Upper lobe of right lung (tissue), 1 donor: ENCODE data around the gene ZNF519. TPM values are rescaled to one million over a fixed set of nuclear protein-coding genes. Genes with fewer than 3 reads are reported as not detected.

ENCODE experiments used
- ATAC-seq: fragments of 200-7000 bp; cut with Tn5 transposase; one replicate; pipeline ENCODE4 v1.9.1; 2020; ENCODE audit warnings: mild to moderate bottlenecking, moderate library complexity
- DNase-seq: peaks from one replicate; pipeline ENCODE4 v3.0.0-alpha.2; 2020
- H3K27ac ChIP-seq: fragments of 200-600 bp; one replicate; pipeline ENCODE4 v1.8.0; 2022
- H3K27me3 ChIP-seq: fragments of 200-600 bp; one replicate; pipeline ENCODE4 v1.8.0; 2022; ENCODE audit warnings: mild to moderate bottlenecking
- H3K36me3 ChIP-seq: fragments of 200-600 bp; one replicate; pipeline ENCODE4 v1.8.0; 2022
- H3K4me1 ChIP-seq: fragments of 200-600 bp; one replicate; pipeline ENCODE4 v1.8.0; 2022
- H3K4me3 ChIP-seq: fragments of 200-600 bp; one replicate; pipeline ENCODE4 v1.8.0; 2022; ENCODE audit warnings: mild to moderate bottlenecking
- H3K9me3 ChIP-seq: fragments of 200-600 bp; one replicate; pipeline ENCODE4 v1.8.0; 2022
- intact Hi-C: fragments of 100-400 bp; cut with DNase I; formaldehyde crosslinking; loops from one replicate; pipeline ENCODE4 v1.11.0; 2022
- total RNA-seq: library from RNA; stranded (reverse); fragmentation: NEBNext Ultra II Directional; extraction: Animal tissue kit (Norgen Biotek cat#: 25700); gene quantifications from one replicate; pipeline ENCODE4 v1.2.1, GENCODE V29; 2021
- TF ChIP-seq, protein P1 (sequence below): fragments of 200-600 bp; IDR thresholded peaks from one replicate; pipeline ENCODE4 v1.8.0; 2022; ENCODE audit warnings: antibody characterized with exemption
- donor health status: DM: no; HTN: yes; CAD: no; lungs with severe emphysema.

Gene ZNF519
- total RNA-seq, 1 donor from 2014 or later: 5.7 TPM

DNA sequence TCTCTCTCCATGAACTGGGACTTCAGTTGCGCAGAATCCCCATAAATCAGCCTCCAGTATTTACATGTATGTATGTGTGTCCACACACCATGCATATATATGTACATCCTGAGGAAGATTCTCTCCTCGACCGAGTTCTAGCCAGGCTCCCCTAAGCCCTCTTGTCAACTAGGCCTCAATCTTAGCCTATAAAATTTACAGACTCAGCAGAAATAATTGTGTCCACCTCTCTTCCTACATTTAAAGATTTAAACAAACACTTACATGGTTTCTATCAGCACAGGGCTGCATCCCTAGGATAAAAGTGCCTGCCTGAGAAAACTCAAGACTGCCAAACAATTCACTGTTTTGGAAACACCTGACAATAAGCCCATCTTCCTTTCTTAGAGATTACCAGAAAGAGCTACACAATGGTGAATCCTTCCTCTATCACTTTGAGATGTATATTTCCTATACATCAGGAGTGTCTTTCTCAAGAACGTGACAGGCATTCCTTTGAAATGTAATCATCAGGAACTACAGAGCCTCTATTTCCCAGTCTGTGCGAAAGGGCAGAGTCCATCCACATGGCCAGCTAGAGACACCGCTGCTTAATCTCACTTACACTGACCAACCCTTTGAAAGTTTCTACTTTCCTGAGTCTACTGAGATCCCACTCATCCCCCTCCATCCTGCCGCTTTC, 39.5 kb downstream of the ZNF519 start:
- no peaks in the 10 kb centered on the region for H3K27me3 ChIP-seq
- H3K36me3 ChIP-seq: no peaks in the 10 kb centered on the region
- DNase-seq: no peak
- no peaks in the 10 kb centered on the region for H3K9me3 ChIP-seq
- ATAC-seq: no peak
- no peaks in the 10 kb centered on the region for H3K4me1 ChIP-seq
- intact Hi-C loops: no loop called here
- no peak overlapping the region for H3K4me3 ChIP-seq
- TF ChIP-seq, protein P1, sequence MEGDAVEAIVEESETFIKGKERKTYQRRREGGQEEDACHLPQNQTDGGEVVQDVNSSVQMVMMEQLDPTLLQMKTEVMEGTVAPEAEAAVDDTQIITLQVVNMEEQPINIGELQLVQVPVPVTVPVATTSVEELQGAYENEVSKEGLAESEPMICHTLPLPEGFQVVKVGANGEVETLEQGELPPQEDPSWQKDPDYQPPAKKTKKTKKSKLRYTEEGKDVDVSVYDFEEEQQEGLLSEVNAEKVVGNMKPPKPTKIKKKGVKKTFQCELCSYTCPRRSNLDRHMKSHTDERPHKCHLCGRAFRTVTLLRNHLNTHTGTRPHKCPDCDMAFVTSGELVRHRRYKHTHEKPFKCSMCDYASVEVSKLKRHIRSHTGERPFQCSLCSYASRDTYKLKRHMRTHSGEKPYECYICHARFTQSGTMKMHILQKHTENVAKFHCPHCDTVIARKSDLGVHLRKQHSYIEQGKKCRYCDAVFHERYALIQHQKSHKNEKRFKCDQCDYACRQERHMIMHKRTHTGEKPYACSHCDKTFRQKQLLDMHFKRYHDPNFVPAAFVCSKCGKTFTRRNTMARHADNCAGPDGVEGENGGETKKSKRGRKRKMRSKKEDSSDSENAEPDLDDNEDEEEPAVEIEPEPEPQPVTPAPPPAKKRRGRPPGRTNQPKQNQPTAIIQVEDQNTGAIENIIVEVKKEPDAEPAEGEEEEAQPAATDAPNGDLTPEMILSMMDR: no peak
- H3K27ac ChIP-seq: no peak overlapping the region

DNA sequence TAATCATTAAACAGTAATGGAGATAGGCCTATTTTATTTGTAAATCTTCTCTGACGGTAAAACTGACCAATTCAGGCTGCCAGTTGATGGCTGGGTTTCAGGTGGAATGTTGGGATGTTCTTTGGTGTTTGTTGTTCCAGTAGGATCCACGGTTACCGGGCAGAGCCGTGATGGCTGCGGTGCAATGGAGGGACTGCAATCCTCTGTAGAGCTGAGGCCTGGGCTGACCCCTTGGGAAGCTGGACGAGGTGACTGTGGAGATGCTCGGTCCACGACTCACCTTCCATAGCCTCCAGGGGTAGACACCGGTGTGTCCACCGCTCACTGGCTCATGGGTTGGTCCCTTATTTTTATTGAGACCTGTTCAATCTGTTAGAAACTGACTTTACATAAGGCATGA, 42.5 kb downstream of the ZNF519 start:
- H3K27me3 ChIP-seq: no peaks in the 10 kb centered on the region
- H3K36me3 ChIP-seq: no peaks in the 10 kb centered on the region
- intact Hi-C loops: loop anchor here (10.0 kb wide), 1 partner anchor 275 kb away; no protein-coding TSS in a partner anchor
- no peak overlapping the region for H3K4me3 ChIP-seq
- no peak for DNase-seq
- H3K4me1 ChIP-seq: no peaks in the 10 kb centered on the region
- no peak overlapping the region for H3K27ac ChIP-seq
- no peak for ATAC-seq
- TF ChIP-seq, protein P1: no peak
- no peaks in the 10 kb centered on the region for H3K9me3 ChIP-seq

DNA sequence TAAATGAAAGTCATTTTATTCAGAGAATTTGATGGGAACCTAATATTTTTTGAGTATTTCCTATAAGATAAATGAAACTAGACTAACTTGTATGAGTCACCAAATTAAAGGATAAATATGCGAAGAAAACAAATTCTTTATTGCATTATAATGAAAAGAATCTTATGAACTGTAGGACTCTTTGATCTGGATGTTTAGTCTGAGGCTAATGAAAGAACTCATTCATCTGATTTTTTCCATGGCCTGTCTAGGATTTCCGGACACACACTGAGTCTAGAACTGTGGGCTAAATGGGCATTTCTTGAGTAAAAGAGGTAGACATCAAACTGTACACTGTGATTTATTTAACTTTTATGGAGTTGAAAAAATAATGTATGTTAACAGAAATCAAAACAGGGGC, 43.0 kb downstream of the ZNF519 start:
- Histone ChIP-seq H3K4me3 (no peak overlapping the region), H3K4me1 (no peaks in the 10 kb centered on the region), H3K27ac (no peak overlapping the region), H3K9me3 (no peaks in the 10 kb centered on the region), H3K36me3 (no peaks in the 10 kb centered on the region), H3K27me3 (no peaks in the 10 kb centered on the region)
- TF ChIP-seq, protein P1: no peak
- intact Hi-C loops: loop anchor here (10.0 kb wide), 1 partner anchor 274 kb away; no protein-coding TSS in a partner anchor
- ATAC-seq (no peak), DNase-seq (no peak)

DNA sequence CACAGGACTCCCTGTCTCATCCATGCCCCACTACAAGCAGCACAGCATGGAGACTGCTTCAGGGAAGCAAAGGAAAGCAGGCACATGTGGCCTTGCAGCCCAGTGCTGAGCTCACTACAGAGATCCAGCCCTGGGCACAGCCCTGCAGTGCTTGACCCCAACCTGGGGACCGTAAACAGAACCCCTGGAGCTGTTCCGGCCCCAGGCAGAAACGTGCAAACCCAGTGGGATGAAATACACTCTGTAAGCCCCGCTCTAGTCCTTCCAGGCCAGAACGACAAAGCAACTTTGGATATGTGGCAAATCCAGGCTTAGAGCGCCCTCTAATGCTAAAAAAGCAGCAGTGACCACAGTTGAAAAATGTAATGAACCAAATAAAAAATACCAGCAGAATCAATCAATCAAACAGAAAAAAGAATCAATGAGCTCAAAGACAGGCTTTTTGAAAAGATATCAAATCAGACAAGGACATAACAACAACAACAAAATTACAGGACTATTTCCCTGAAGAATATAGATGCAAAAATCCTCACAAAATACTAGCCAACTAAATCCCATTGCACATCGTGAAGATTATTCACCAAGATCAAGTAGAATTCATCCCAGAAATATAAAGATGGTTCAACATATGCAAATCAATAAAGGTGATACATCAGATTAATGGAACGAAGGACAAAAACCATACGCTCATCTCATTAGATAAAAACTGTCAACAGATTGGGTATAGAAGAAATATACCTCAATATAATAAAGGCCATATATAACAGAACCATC, 45.6 kb downstream of the ZNF519 start:
- ATAC-seq (peak; percentile 60), DNase-seq (no peak)
- H3K36me3 ChIP-seq: no peaks in the 10 kb centered on the region
- H3K27ac ChIP-seq: no peak overlapping the region
- intact Hi-C loops: loop anchor here (10.0 kb wide), 1 partner anchor 272 kb away; no protein-coding TSS in a partner anchor
- no peaks in the 10 kb centered on the region for H3K9me3 ChIP-seq
- no peaks in the 10 kb centered on the region for H3K27me3 ChIP-seq
- TF ChIP-seq, protein P1: peak; percentile 56
- H3K4me3 ChIP-seq: no peak overlapping the region
- no peaks in the 10 kb centered on the region for H3K4me1 ChIP-seq

DNA sequence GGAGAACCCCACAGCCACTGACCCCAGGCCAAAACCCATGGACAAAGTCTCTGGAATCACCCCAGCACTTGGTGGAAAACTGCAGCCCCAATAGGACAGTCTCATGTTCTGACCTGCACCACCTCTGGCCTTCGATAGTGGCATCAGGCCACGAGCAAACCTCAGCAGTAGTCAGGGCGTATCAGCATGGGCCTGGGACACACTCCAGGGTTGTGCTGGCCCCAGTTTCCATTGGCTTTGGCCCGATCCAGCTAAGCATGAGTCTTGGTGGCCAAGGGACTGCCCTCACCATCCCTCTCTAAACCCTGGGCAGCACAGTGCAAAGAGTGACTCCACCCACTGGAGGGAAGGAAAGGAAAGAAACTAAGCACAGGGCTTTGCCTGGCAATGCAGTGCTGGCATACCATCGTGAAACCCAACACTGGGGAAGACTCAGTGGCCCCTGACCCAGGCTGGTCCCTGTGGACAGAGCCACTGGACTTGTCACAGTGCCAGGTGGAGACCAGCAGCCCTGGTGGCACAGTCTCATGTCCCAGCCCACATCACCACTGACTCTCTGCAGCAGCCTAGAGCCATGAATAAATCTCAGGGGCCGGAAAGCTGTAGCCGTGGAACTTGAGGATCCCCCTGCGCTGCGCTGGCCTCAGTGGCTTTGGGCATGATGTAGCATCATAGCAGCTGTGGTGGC, 46.3 kb downstream of the ZNF519 start:
- H3K27ac ChIP-seq: no peak overlapping the region
- no peaks in the 10 kb centered on the region for H3K4me1 ChIP-seq
- TF ChIP-seq, protein P1: no peak
- intact Hi-C loops: loop anchor here (10.0 kb wide), 1 partner anchor 271 kb away; no protein-coding TSS in a partner anchor
- no peaks in the 10 kb centered on the region for H3K9me3 ChIP-seq
- DNase-seq: no peak
- H3K36me3 ChIP-seq: no peaks in the 10 kb centered on the region
- no peaks in the 10 kb centered on the region for H3K27me3 ChIP-seq
- peak; percentile 30 for ATAC-seq
- H3K4me3 ChIP-seq: no peak overlapping the region
